Measurements from ENCODE around the gene FARP1. TPM values are rescaled to one million over a fixed set of nuclear protein-coding genes. Genes with fewer than 3 reads are reported as not detected.

Gene FARP1
- total RNA-seq, 1 donor from 2014 or later, result 128 TPM

- Mint-ChIP-seq H3K4me3 (ENCODE audit: unreplicated experiment) (no peak overlapping the region), H3K27ac (ENCODE audit: unreplicated experiment) (no peak overlapping the region), H3K9me3 (ENCODE audit: unreplicated experiment) (peaks cover 22% of the 10 kb centered on the region), H3K4me1 (ENCODE audit: low read depth, unreplicated experiment) (peaks cover 24% of the 10 kb centered on the region), H3K27me3 (ENCODE audit: low read depth, unreplicated experiment) (no peaks in the 10 kb centered on the region), H3K36me3 (ENCODE audit: low read depth, unreplicated experiment) (peaks cover 22% of the 10 kb centered on the region)
- TF ChIP-seq EZH2 (IDR thresholded peaks at IDR 0.05; ENCODE audit: insufficient read depth, low read length), result no peak
- TF ChIP-seq CTCF (IDR thresholded peaks at IDR 0.05; ENCODE audit: insufficient read depth, low read depth, low read length), result no peak
- H3K27me3 ChIP-seq (ENCODE audit: insufficient read depth, low read length), result no peaks in the 10 kb centered on the region
- no peak overlapping the region for H3K4me2 ChIP-seq (ENCODE audit: low read length)
- peaks cover 79% of the 10 kb centered on the region for H3K79me2 ChIP-seq (ENCODE audit: insufficient read depth, low read length)
- no peak for DNase-seq (ENCODE audit: low read depth)
- peaks cover 8% of the 10 kb centered on the region for H3K4me1 ChIP-seq (ENCODE audit: insufficient read depth, low read length)
- no peaks in the 10 kb centered on the region for H3K36me3 ChIP-seq (ENCODE audit: insufficient read depth, low read length)
- H2AFZ ChIP-seq (ENCODE audit: low read depth, low read length), result no peak overlapping the region
- H3K9me3 ChIP-seq (ENCODE audit: insufficient read depth, low read depth, low read length), result peaks cover 5% of the 10 kb centered on the region
- H3K4me3 ChIP-seq (ENCODE audit: insufficient read depth, low read depth, low read length), result no peak overlapping the region
- H3K9ac ChIP-seq (ENCODE audit: low read length), result no peak overlapping the region
- peaks cover 17% of the 10 kb centered on the region for H4K20me1 ChIP-seq (ENCODE audit: insufficient read depth, low read length)
- FAIRE-seq, result no peak
- H3K27ac ChIP-seq (ENCODE audit: low read depth, low read length), result no peak overlapping the region
Observed at GRCh38 chr13:98201984-98202383, 59.1 kb downstream of the FARP1 start.

GRCh38 chr13:98203646-98204326 is 60.9 kb downstream of the FARP1 start:
- H3K27ac Mint-ChIP-seq (ENCODE audit: unreplicated experiment), result no peak overlapping the region
- H3K4me2 ChIP-seq (ENCODE audit: low read length), result no peak overlapping the region

More at GRCh38 chr13:98203646-98204326, 60.9 kb downstream of the FARP1 start:
- Histone ChIP-seq H3K4me1 (ENCODE audit: insufficient read depth, low read length) (peaks cover 18% of the 10 kb centered on the region), H3K4me3 (ENCODE audit: insufficient read depth, low read depth, low read length) (no peak overlapping the region), H3K36me3 (ENCODE audit: insufficient read depth, low read length) (no peaks in the 10 kb centered on the region), H3K9me3 (ENCODE audit: insufficient read depth, low read depth, low read length) (peaks cover 5% of the 10 kb centered on the region), H3K9ac (ENCODE audit: low read length) (no peak overlapping the region), H4K20me1 (ENCODE audit: insufficient read depth, low read length) (peaks cover 17% of the 10 kb centered on the region), H3K79me2 (ENCODE audit: insufficient read depth, low read length) (peaks cover 82% of the 10 kb centered on the region), H3K27ac (ENCODE audit: low read depth, low read length) (peak overlapping the region; percentile 18), H3K27me3 (ENCODE audit: insufficient read depth, low read length) (no peaks in the 10 kb centered on the region), H2AFZ (ENCODE audit: low read depth, low read length) (no peak overlapping the region)
- Mint-ChIP-seq H3K27me3 (ENCODE audit: low read depth, unreplicated experiment) (no peaks in the 10 kb centered on the region), H3K4me1 (ENCODE audit: low read depth, unreplicated experiment) (peaks cover 39% of the 10 kb centered on the region), H3K9me3 (ENCODE audit: unreplicated experiment) (peaks cover 22% of the 10 kb centered on the region), H3K36me3 (ENCODE audit: low read depth, unreplicated experiment) (peaks cover 22% of the 10 kb centered on the region), H3K4me3 (ENCODE audit: unreplicated experiment) (no peak overlapping the region)
- TF ChIP-seq EZH2 (IDR thresholded peaks at IDR 0.05; ENCODE audit: insufficient read depth, low read length) (no peak), CTCF (IDR thresholded peaks at IDR 0.05; ENCODE audit: insufficient read depth, low read depth, low read length) (no peak)
- peak; percentile 50 for DNase-seq (ENCODE audit: low read depth)
- peak; percentile 93 for FAIRE-seq

Data from astrocyte (in vitro differentiated cells and primary cell).